H9 (cell line): ENCODE data around the gene PRDX2. TPM values are rescaled to one million over a fixed set of nuclear protein-coding genes. Genes with fewer than 3 reads are reported as not detected.

Experiments
- DNase-seq: peaks from one replicate; pipeline ENCODE4 v3.0.0-alpha.2; 2017
- H2AFZ ChIP-seq: one replicate; pipeline ENCODE4 v1.6.1; 2013; ENCODE audit warnings: mild to moderate bottlenecking, low read length, control low read depth, moderate library complexity
- H2AK5ac ChIP-seq: 2 replicates; pipeline ENCODE4 v1.6.1; 2013; ENCODE audit warnings: low read length, control low read depth, mixed read lengths; ENCODE audit not compliant: insufficient read length
- H2BK120ac ChIP-seq: one replicate; pipeline ENCODE4 v1.6.1; 2013; ENCODE audit warnings: low read depth, mild to moderate bottlenecking, low read length, control low read depth, inconsistent platforms; ENCODE audit not compliant: poor library complexity, severe bottlenecking
- H2BK12ac ChIP-seq: 2 replicates; pipeline ENCODE4 v1.6.1; 2013; ENCODE audit warnings: low read length, control low read depth, mixed read lengths, low read depth; ENCODE audit not compliant: insufficient read length
- H2BK15ac ChIP-seq: 2 replicates; pipeline ENCODE4 v1.6.1; 2013; ENCODE audit warnings: low read depth, low read length, control low read depth
- H2BK20ac ChIP-seq: one replicate; pipeline ENCODE4 v1.6.1; 2013; ENCODE audit warnings: low read depth, mild to moderate bottlenecking, low read length, control low read depth, inconsistent platforms; ENCODE audit not compliant: poor library complexity, severe bottlenecking
- H2BK5ac ChIP-seq: 2 replicates; pipeline ENCODE4 v1.6.1; 2013; ENCODE audit warnings: low read length, control low read depth, mixed read lengths; ENCODE audit not compliant: insufficient read length
- H3K14ac ChIP-seq: 2 replicates; pipeline ENCODE4 v1.6.1; 2013; ENCODE audit warnings: low read length, control low read depth; ENCODE audit not compliant: insufficient read depth
- H3K18ac ChIP-seq: 2 replicates; pipeline ENCODE4 v1.6.1; 2013; ENCODE audit warnings: low read depth, mild to moderate bottlenecking, mixed read lengths, low read length, control low read depth; ENCODE audit not compliant: insufficient read length
- H3K23ac ChIP-seq: 2 replicates; pipeline ENCODE4 v1.6.1; 2013; ENCODE audit warnings: low read length, control low read depth, mixed read lengths, low read depth; ENCODE audit not compliant: insufficient read length
- H3K23me2 ChIP-seq: 2 replicates; pipeline ENCODE4 v1.6.1; 2013; ENCODE audit warnings: low read depth, mild to moderate bottlenecking, mixed read lengths, low read length, control low read depth; ENCODE audit not compliant: insufficient read length, poor library complexity, severe bottlenecking
- H3K27ac ChIP-seq: 2 replicates; pipeline ENCODE4 v1.5.1; 2013; ENCODE audit warnings: low read length, control low read depth, mixed read lengths, low read depth; ENCODE audit not compliant: insufficient read length
- H3K27me3 ChIP-seq: 2 replicates; pipeline ENCODE4 v1.6.1; 2013; ENCODE audit warnings: low read length, control low read depth, inconsistent platforms; ENCODE audit not compliant: insufficient read depth
- H3K4ac ChIP-seq: 2 replicates; pipeline ENCODE4 v1.6.1; 2013; ENCODE audit warnings: low read depth, mild to moderate bottlenecking, control low read depth, inconsistent platforms, low read length, moderate library complexity
- H3K4me1 ChIP-seq: 2 replicates; pipeline ENCODE4 v1.6.1; 2013; ENCODE audit warnings: low read length, control low read depth, inconsistent platforms; ENCODE audit not compliant: insufficient read depth
- H3K4me2 ChIP-seq: 2 replicates; pipeline ENCODE4 v1.6.1; 2013; ENCODE audit warnings: low read length, control low read depth, mixed read lengths; ENCODE audit not compliant: insufficient read length, insufficient read depth
- H3K56ac ChIP-seq: 2 replicates; pipeline ENCODE4 v1.6.1; 2013; ENCODE audit warnings: low read depth, mild to moderate bottlenecking, mixed read lengths, low read length, control low read depth; ENCODE audit not compliant: insufficient read length
- H3K79me1 ChIP-seq: 2 replicates; pipeline ENCODE4 v1.6.1; 2013; ENCODE audit warnings: low read depth, mild to moderate bottlenecking, moderate library complexity, low read length, control low read depth, inconsistent platforms; ENCODE audit not compliant: insufficient read depth, poor library complexity, severe bottlenecking
- H3K79me2 ChIP-seq: 2 replicates; pipeline ENCODE4 v1.6.1; 2013; ENCODE audit warnings: low read length, control low read depth, inconsistent platforms; ENCODE audit not compliant: insufficient read depth
- H3K9ac ChIP-seq: 2 replicates; pipeline ENCODE4 v1.6.1; 2013; ENCODE audit warnings: low read length, control low read depth, mixed read lengths; ENCODE audit not compliant: insufficient read length; ENCODE audit errors: extremely low read depth
- H3K9me3 ChIP-seq: one replicate; pipeline ENCODE4 v1.6.1; 2013; ENCODE audit warnings: low read depth, low read length, inconsistent platforms; ENCODE audit not compliant: control insufficient read depth
- H3T11ph ChIP-seq: one replicate; pipeline ENCODE4 v1.6.1; 2013; ENCODE audit warnings: mild to moderate bottlenecking, low read length, control low read depth, inconsistent platforms
- H4K20me1 ChIP-seq: one replicate; pipeline ENCODE4 v1.6.1; 2013; ENCODE audit not compliant: control insufficient read depth, insufficient read length, insufficient read depth
- H4K5ac ChIP-seq: 2 replicates; pipeline ENCODE4 v1.6.1; 2013; ENCODE audit warnings: low read depth, mild to moderate bottlenecking, mixed read lengths, low read length, control low read depth; ENCODE audit not compliant: insufficient read length
- H4K8ac ChIP-seq: replicated peaks from 2 replicates; pipeline ENCODE4 v1.6.1; 2013; ENCODE audit warnings: low read length, control low read depth, mixed read lengths, low read depth; ENCODE audit not compliant: insufficient read length
- H4K91ac ChIP-seq: 2 replicates; pipeline ENCODE4 v1.6.1; 2013; ENCODE audit warnings: low read depth, mild to moderate bottlenecking, moderate library complexity, mixed read lengths, low read length, control low read depth; ENCODE audit not compliant: insufficient read length
- H3K27ac Mint-ChIP-seq, 3 experiments: 2 replicates in 2 of 3; 3 replicates in 1 of 3; pipeline ENCODE4 v1.8.0; 2020 to 2021; ENCODE audit warnings: mixed read lengths in 3 of 3, mild to moderate bottlenecking in 1 of 3, moderate library complexity in 1 of 3
- H3K27me3 Mint-ChIP-seq: 2 replicates; pipeline ENCODE4 v1.8.0; 2021; ENCODE audit warnings: low read depth, mild to moderate bottlenecking, moderate library complexity, mixed read lengths
- H3K36me3 Mint-ChIP-seq, 3 experiments: 2 replicates in 2 of 3; 3 replicates in 1 of 3; pipeline ENCODE4 v1.8.0; 2020 to 2021; ENCODE audit warnings: low read depth in 3 of 3, mixed read lengths in 3 of 3; ENCODE audit not compliant: insufficient read depth in 1 of 3
- H3K4me1 Mint-ChIP-seq, 2 experiments: 2 replicates each; pipeline ENCODE4 v1.8.0; 2020; ENCODE audit warnings: mixed read lengths in 2 of 2
- H3K4me3 Mint-ChIP-seq, 2 experiments: 2 replicates in 1 of 2; 3 replicates in 1 of 2; pipeline ENCODE4 v1.8.0; 2020 to 2021; ENCODE audit warnings: mild to moderate bottlenecking in 2 of 2, mixed read lengths in 2 of 2, moderate library complexity in 1 of 2
- H3K9me3 Mint-ChIP-seq, 2 experiments: 2 replicates in 1 of 2; 3 replicates in 1 of 2; pipeline ENCODE4 v1.8.0; 2020; ENCODE audit warnings: mild to moderate bottlenecking in 2 of 2, mixed read lengths in 2 of 2, moderate library complexity in 1 of 2
- CTCF ChIP-seq: fragments of 200-600 bp; sonication (generic); conservative IDR thresholded peaks from 3 replicates; pipeline ENCODE4 v1.8.0; 2021; ENCODE audit warnings: antibody characterized with exemption, mild to moderate bottlenecking
- WGBS: extraction: QIAGEN DNeasy Blood & Tissue Kit; methylation state at CpG from one replicate; pipeline ENCODE4 v1.1.7; 2013; ENCODE audit warnings: missing lambda C conversion rate, low lambda C conversion rate, mixed read lengths; ENCODE audit not compliant: insufficient read length; ENCODE audit errors: extremely low coverage; 5-methylcytosine and 5-hydroxymethylcytosine counted together
- microRNA-seq: library from miRNA; unstranded; fragments of <30 nt; microRNA quantifications from one replicate; pipeline ENCODE4, GENCODE V29; 2020; ENCODE audit warnings: borderline microRNAs expressed
- total RNA-seq: library from RNA; stranded (reverse); gene quantifications from 2 replicates; pipeline ENCODE4 v1.2.1, GENCODE V29; 2021

The PRDX2 gene
- total RNA-seq, 1 experiment from 2014 or later: 468 TPM

DNA sequence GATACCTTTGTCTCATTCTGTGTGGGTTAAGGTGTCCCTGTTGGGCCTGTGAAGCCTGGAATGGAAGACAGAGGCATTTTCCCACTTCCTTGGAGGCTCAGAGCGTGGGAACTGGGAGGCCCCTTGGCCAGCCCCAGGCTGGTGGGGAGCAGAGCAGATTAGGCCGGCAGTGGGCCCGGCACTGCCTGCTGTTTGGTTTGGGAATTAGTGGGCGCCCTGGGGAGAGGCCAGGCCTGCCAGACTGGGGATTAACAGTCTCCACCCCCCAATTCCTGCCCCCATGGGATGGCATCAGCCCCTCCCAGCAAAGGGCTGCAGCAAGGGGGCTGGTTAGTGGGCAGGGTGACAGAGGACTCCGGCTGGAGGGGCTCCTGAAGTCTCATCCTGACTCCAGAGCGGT is 53.1 kb downstream of the PRDX2 start:
- H3K4me1 ChIP-seq: no peaks in the 10 kb centered on the region
- H3K79me1 ChIP-seq: no peaks in the 10 kb centered on the region
- H3K9me3 ChIP-seq: no peaks in the 10 kb centered on the region
- H3K27me3 Mint-ChIP-seq: peaks cover 44% of the 10 kb centered on the region
- H2BK15ac ChIP-seq: no peak overlapping the region
- H3K4me2 ChIP-seq: no peak overlapping the region
- H4K8ac ChIP-seq: no peak overlapping the region
- DNase-seq: no peak
- H2AFZ ChIP-seq: no peak overlapping the region
- no peak overlapping the region for H2BK20ac ChIP-seq
- peaks cover 3 to 5% of the 10 kb centered on the region in 2 experiments; a peak in 3 of 5 replicates for H3K9me3 Mint-ChIP-seq
- no peak overlapping the region for H3K27ac ChIP-seq
- H3K4ac ChIP-seq: no peak overlapping the region
- peaks cover 18 to 35% of the 10 kb centered on the region in 2 experiments for H3K4me1 Mint-ChIP-seq
- peak overlapping the region in 1 of 3 experiments; percentile 53; a peak in 1 of 7 replicates for H3K27ac Mint-ChIP-seq
- no peak overlapping the region for H3K18ac ChIP-seq
- WGBS: no CpG with 5 or more reads among the region's 6 CpGs
- H3T11ph ChIP-seq: no peak overlapping the region
- H3K36me3 Mint-ChIP-seq: peaks cover 30 to 38% (median 36%) of the 10 kb centered on the region in 3 experiments
- no peak overlapping the region for H3K56ac ChIP-seq
- no peaks in the 10 kb centered on the region for H4K20me1 ChIP-seq
- H2BK120ac ChIP-seq: no peak overlapping the region
- no peak overlapping the region for H4K91ac ChIP-seq
- no peak overlapping the region for H3K14ac ChIP-seq
- H2BK5ac ChIP-seq: no peak overlapping the region
- peak overlapping the region in 1 of 2 experiments; percentile 64; a peak in 1 of 5 replicates for H3K4me3 Mint-ChIP-seq
- no peak for TF ChIP-seq CTCF
- no peak overlapping the region for H3K9ac ChIP-seq
- H3K27me3 ChIP-seq: no peaks in the 10 kb centered on the region; the same call in 1 of the 2 replicates
- no peak overlapping the region for H3K23ac ChIP-seq
- H4K5ac ChIP-seq: no peak overlapping the region
- peaks cover 6% of the 10 kb centered on the region for H3K23me2 ChIP-seq
- no peak overlapping the region for H2AK5ac ChIP-seq
- no peaks in the 10 kb centered on the region for H3K79me2 ChIP-seq
- H2BK12ac ChIP-seq: no peak overlapping the region

Small RNA genes within 50 kb of the gene (microRNA-seq; reads per million reads assigned to microRNA genes)
- not detected for gene MIR5684

Other genes with a start within 250 kb of the PRDX2 start
- gene ZNF490, start 191.0 kb downstream of the PRDX2 start, total RNA-seq: 9.7 and 10.1 TPM in 2 replicates
- 20.2 and 22.8 TPM in 2 replicates for gene ZNF791, start 190.9 kb downstream of the PRDX2 start, total RNA-seq
- gene MAN2B1, start 135.1 kb downstream of the PRDX2 start, total RNA-seq: 89.2 and 93.5 TPM in 2 replicates
- gene WDR83, start 135.0 kb downstream of the PRDX2 start, total RNA-seq: 19.2 and 21.0 TPM in 2 replicates
- 82.9 and 94.9 TPM in 2 replicates for gene DHPS, start 119.9 kb downstream of the PRDX2 start, total RNA-seq
- gene GNG14, start 113.8 kb downstream of the PRDX2 start, total RNA-seq: not detected in 2 replicates
- gene FBXW9, start 105.2 kb downstream of the PRDX2 start, total RNA-seq: 10.8 and 11.7 TPM in 2 replicates
- 149 and 159 TPM in 2 replicates for gene TNPO2, start 77.9 kb downstream of the PRDX2 start, total RNA-seq
- gene TRIR, start 67.1 kb downstream of the PRDX2 start, total RNA-seq: 154 and 161 TPM in 2 replicates
- gene GET3, start 64.3 kb downstream of the PRDX2 start, total RNA-seq: 81.3 and 81.6 TPM in 2 replicates
- 1.6 and 2.0 TPM in 2 replicates for gene BEST2, start 50.0 kb downstream of the PRDX2 start, total RNA-seq
- 56.8 and 64.7 TPM in 2 replicates for gene HOOK2, start 26.2 kb downstream of the PRDX2 start, total RNA-seq
- gene JUNB, start 10.3 kb downstream of the PRDX2 start, total RNA-seq: 15.9 and 18.0 TPM in 2 replicates
- gene THSD8, start 269 bp upstream of the PRDX2 start, total RNA-seq: 45.8 and 48.1 TPM in 2 replicates
- gene RNASEH2A, start 4.8 kb upstream of the PRDX2 start, total RNA-seq: 79.5 and 86.0 TPM in 2 replicates
- 5.6 and 6.4 TPM in 2 replicates for gene RTBDN, start 32.8 kb upstream of the PRDX2 start, total RNA-seq
- gene MAST1, start 36.7 kb upstream of the PRDX2 start, total RNA-seq: 11.8 and 15.1 TPM in 2 replicates
- 23.8 and 26.0 TPM in 2 replicates for gene DNASE2, start 79.6 kb upstream of the PRDX2 start, total RNA-seq
- gene KLF1, start 85.4 kb upstream of the PRDX2 start, total RNA-seq: 0.37 and 0.53 TPM in 2 replicates
- gene GCDH, start 89.4 kb upstream of the PRDX2 start, total RNA-seq: 53.2 and 54.4 TPM in 2 replicates
- 1.4 and 1.9 TPM in 2 replicates for gene SYCE2, start 117.5 kb upstream of the PRDX2 start, total RNA-seq
- 108 and 110 TPM in 2 replicates for gene FARSA, start 131.9 kb upstream of the PRDX2 start, total RNA-seq
- 887 and 938 TPM in 2 replicates for gene CALR, start 136.8 kb upstream of the PRDX2 start, total RNA-seq
- 62.2 and 67.0 TPM in 2 replicates for gene RAD23A, start 144.1 kb upstream of the PRDX2 start, total RNA-seq
- gene GADD45GIP1, start 155.4 kb upstream of the PRDX2 start, total RNA-seq: 44.5 and 45.6 TPM in 2 replicates
- 0.11 and 0.13 TPM in 2 replicates for gene DAND5, start 167.8 kb upstream of the PRDX2 start, total RNA-seq
- gene NFIX, start 193.7 kb upstream of the PRDX2 start, total RNA-seq: 0.20 and 0.31 TPM in 2 replicates